BJ (cell line): ENCODE data around the gene STMP1. TPM values are rescaled to one million over a fixed set of nuclear protein-coding genes. Genes with fewer than 3 reads are reported as not detected.

Source experiments
- CTCF ChIA-PET: fragments of 350-600 bp; formaldehyde crosslinking; extraction: SDS; loops from one replicate; lab custom pipeline; 2021; ENCODE audit warnings: antibody characterized with exemption, inconsistent platforms; lab: Yijun Ruan, JAX
- POLR2A ChIA-PET: fragments of 300-600 bp; sonication (Branson Sonifier 250); formaldehyde crosslinking; extraction: SDS; loops from one replicate; lab custom pipeline; 2021; ENCODE audit warnings: antibody characterized with exemption; lab: Charles Lee
- DNase-seq: peaks from one replicate; pipeline ENCODE4 v3.0.0-alpha.2; 2011; ENCODE audit warnings: low read depth
- H3K27me3 ChIP-seq: 2 replicates; pipeline ENCODE4 v1.6.0; 2011; ENCODE audit warnings: low read length; ENCODE audit not compliant: control insufficient read depth, insufficient read depth
- H3K36me3 ChIP-seq: 2 replicates; pipeline ENCODE4 v1.5.1; 2011; ENCODE audit warnings: low read length; ENCODE audit not compliant: control insufficient read depth, insufficient read depth
- H3K4me3 ChIP-seq: 2 replicates; pipeline ENCODE4 v1.5.1; 2011; ENCODE audit warnings: low read depth, mild to moderate bottlenecking, control low read depth, low read length
- polyA plus RNA-seq: library from polyadenylated mRNA; depleted of rRNA; stranded (reverse); fragments of >200 nt; gene quantifications from 2 replicates; pipeline ENCODE4 v1.2.3, GENCODE V29; 2011
- TF ChIP-seq, protein P1 (sequence below): IDR thresholded peaks from 2 replicates; pipeline ENCODE4 v1.5.1; 2011; ENCODE audit warnings: low read depth, mild to moderate bottlenecking, control low read depth, inconsistent platforms, low read length, moderate library complexity; ENCODE audit not compliant: insufficient read depth

Gene STMP1
- polyA plus RNA-seq, 1 experiment: 17.0 TPM

GRCh38 chr7:135644729-135645128 is 17.6 kb upstream of the STMP1 start:
- TF ChIP-seq, protein P1, sequence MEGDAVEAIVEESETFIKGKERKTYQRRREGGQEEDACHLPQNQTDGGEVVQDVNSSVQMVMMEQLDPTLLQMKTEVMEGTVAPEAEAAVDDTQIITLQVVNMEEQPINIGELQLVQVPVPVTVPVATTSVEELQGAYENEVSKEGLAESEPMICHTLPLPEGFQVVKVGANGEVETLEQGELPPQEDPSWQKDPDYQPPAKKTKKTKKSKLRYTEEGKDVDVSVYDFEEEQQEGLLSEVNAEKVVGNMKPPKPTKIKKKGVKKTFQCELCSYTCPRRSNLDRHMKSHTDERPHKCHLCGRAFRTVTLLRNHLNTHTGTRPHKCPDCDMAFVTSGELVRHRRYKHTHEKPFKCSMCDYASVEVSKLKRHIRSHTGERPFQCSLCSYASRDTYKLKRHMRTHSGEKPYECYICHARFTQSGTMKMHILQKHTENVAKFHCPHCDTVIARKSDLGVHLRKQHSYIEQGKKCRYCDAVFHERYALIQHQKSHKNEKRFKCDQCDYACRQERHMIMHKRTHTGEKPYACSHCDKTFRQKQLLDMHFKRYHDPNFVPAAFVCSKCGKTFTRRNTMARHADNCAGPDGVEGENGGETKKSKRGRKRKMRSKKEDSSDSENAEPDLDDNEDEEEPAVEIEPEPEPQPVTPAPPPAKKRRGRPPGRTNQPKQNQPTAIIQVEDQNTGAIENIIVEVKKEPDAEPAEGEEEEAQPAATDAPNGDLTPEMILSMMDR: no peak
- ChIA-PET POLR2A (no interaction called here), CTCF (interaction anchor here (0.6 to 5.2 kb wide), 19 partner anchors 8 to 955 kb away, joined by 3 to 89 read pairs (median 5); partner anchors contain the start of gene STMP1)
- Histone ChIP-seq H3K36me3 (0 out of 2 replicates have a peak, but pooled peaks cover 1% of the 10 kb centered on the region), H3K4me3 (no peak overlapping the region), H3K27me3 (no peaks in the 10 kb centered on the region)
- DNase-seq: no peak

GRCh38 chr7:135645296-135645904 is 16.9 kb upstream of the STMP1 start:
- ChIA-PET POLR2A (interaction anchor here (0.5 to 0.7 kb wide), 2 partner anchors 24 to 349 kb away, joined by 4 to 7 read pairs; no protein-coding TSS in a partner anchor), CTCF (interaction anchor here (0.6 to 5.2 kb wide), 22 partner anchors 9 to 956 kb away, joined by 3 to 89 read pairs (median 4); partner anchors contain the start of gene STMP1)
- no peaks in the 10 kb centered on the region for H3K27me3 ChIP-seq
- H3K4me3 ChIP-seq: no peak overlapping the region
- DNase-seq: no peak
- TF ChIP-seq, protein P1: peak; percentile 76
- H3K36me3 ChIP-seq: 0 out of 2 replicates have a peak, but pooled peaks cover 1% of the 10 kb centered on the region

DNA sequence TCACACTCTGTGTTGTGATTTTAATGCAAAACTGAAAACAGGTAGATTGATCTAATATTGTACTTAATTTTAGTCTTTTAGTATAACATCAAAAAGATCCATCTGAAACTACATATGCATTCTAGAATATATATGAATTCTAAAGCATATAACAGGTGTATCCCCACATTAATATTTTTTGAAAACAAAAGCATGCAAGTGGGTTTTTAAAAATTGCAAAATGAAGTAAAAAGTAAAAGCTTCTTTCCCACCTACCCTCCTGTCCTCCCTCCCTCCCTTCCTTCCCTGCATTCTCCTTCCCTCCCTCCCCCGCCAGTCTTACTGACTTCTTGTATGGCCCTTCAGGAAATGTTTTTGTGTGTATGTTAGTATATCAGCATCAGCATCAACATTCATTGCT is 14.6 kb upstream of the STMP1 start:
- Histone ChIP-seq H3K36me3 (0 out of 2 replicates have a peak, but pooled peaks cover 2% of the 10 kb centered on the region), H3K27me3 (no peaks in the 10 kb centered on the region), H3K4me3 (no peak overlapping the region)
- no peak for DNase-seq
- CTCF ChIA-PET: interaction anchor here (1.3 to 5.2 kb wide), 4 partner anchors 14 to 373 kb away, joined by 3 to 48 read pairs (median 5); no protein-coding TSS in a partner anchor
- POLR2A ChIA-PET: no interaction called here
- TF ChIP-seq, protein P1: no peak

- Histone ChIP-seq H3K27me3 (no peaks in the 10 kb centered on the region), H3K36me3 (0 out of 2 replicates have a peak, but pooled peaks cover 2% of the 10 kb centered on the region), H3K4me3 (no peak overlapping the region)
- ChIA-PET CTCF (interaction anchor here (1.0 to 1.4 kb wide), 3 partner anchors 13 to 374 kb away, joined by 3 read pairs; no protein-coding TSS in a partner anchor), POLR2A (no interaction called here)
- TF ChIP-seq, protein P1: no peak
- no peak for DNase-seq
Measured at GRCh38 chr7:135648235-135648634, 14.1 kb upstream of the STMP1 start.

DNA sequence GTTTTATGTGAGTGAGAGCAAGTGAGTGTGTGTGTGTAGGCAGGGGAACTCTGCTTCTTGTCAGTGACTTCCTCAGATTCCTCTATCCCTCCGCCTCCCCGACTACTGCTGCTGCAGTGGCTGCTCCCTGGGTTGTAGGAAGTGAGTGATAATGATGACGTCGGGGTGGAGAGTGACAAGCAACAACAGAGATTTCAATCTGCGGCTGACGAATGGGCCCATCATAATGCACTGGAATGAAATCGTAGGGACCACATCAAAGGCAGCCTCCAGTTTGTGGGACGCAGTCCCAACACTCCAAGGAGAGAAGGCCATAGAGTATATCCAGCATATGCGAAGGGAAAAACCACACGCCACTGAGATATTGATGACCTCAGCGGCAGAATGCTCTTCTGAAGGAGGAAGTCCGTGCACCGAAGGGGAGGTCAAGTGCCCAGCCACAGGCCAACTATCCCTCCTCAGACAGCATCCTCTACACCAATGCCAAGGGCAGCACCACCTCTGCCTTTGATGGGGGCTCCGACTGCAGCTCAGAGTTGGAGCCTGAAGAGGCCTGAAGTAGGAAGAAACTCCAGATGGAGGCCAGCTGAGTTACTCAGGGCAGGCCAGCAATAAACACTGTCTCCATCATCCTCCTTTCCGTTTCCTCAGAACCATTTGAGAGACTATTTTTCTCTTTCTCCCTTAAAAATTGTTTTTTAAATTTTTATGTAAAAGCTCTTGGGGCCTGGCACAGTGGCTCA is 11.3 kb upstream of the STMP1 start:
- POLR2A ChIA-PET: no interaction called here
- H3K27me3 ChIP-seq: no peaks in the 10 kb centered on the region
- CTCF ChIA-PET: interaction anchor here (0.6 to 1.2 kb wide), 3 partner anchors 11 to 1573 kb away, joined by 3 to 5 read pairs (median 4); partner anchors contain the start of gene STMP1
- TF ChIP-seq, protein P1: no peak
- DNase-seq: no peak
- no peak overlapping the region for H3K4me3 ChIP-seq
- 0 out of 2 replicates have a peak, but pooled peaks cover 1% of the 10 kb centered on the region for H3K36me3 ChIP-seq
